Ovary (tissue), 9 donors: Measurements from ENCODE around the gene MYF6. TPM values are rescaled to one million over a fixed set of nuclear protein-coding genes. Genes with fewer than 3 reads are reported as not detected.

ENCODE experiments used
- DNase-seq, 5 donors: peaks; one replicate each; pipeline ENCODE4 v3.0.0-alpha.2; 2019 to 2020
- H3K27ac ChIP-seq, 2 donors: fragments of 200-600 bp; one replicate each; pipeline versions ENCODE4 v1.5.1 to v1.8.0; 2019 to 2022
- H3K27me3 ChIP-seq: fragments of 200-600 bp; one replicate; pipeline ENCODE4 v1.8.0; 2022
- H3K36me3 ChIP-seq: fragments of 200-600 bp; sonication (generic); one replicate; pipeline ENCODE4 v1.5.1; 2019
- H3K4me1 ChIP-seq: one replicate; pipeline ENCODE4 v1.8.1; 2013; ENCODE audit warnings: mild to moderate bottlenecking, moderate library complexity; ENCODE audit not compliant: insufficient read depth
- H3K4me3 ChIP-seq: fragments of 200-600 bp; sonication (generic); one replicate; pipeline ENCODE4 v1.5.1; 2017
- H3K9me3 ChIP-seq, 2 donors: fragments of 200-600 bp in 1 of 2; sonication (generic) in 1 of 2; one replicate each; pipeline versions ENCODE4 v1.5.1 to v1.8.1; 2013 to 2019; ENCODE audit warnings: mild to moderate bottlenecking in 1 of 2, moderate library complexity in 1 of 2
- CTCF ChIP-seq, 3 donors: fragments of 450-650 bp in 2 of 3; fragments of 200-600 bp in 1 of 3; IDR thresholded peaks; one replicate each; pipeline versions ENCODE4 v1.5.1 to v1.8.0; 2016 to 2022; ENCODE audit warnings: antibody characterized with exemption in 3 of 3, mild to moderate bottlenecking in 1 of 3
- EP300 ChIP-seq: sonication (generic); formaldehyde crosslinking; IDR thresholded peaks from one replicate; pipeline ENCODE4 v1.6.1; 2017; ENCODE audit warnings: antibody characterized with exemption
- POLR2A ChIP-seq: fragments of 450-650 bp; IDR thresholded peaks from one replicate; pipeline ENCODE4 v1.6.1; 2017; ENCODE audit warnings: antibody characterized with exemption, mild to moderate bottlenecking, moderate library complexity
- WGBS, 3 donors: extraction: QIAGEN DNeasy Blood & Tissue Kit in 1 of 3; methylation state at CpG; one replicate each; pipeline versions ENCODE4 v1.1.5 to v1.1.7; 2013 to 2017; 5-methylcytosine and 5-hydroxymethylcytosine counted together
- intact Hi-C, 4 donors: fragments of 100-400 bp; cut with DNase I; formaldehyde crosslinking; loops; one replicate each; pipeline versions ENCODE4 v1.11.0 to v1.15.1; 2022 to 2023
- polyA plus RNA-seq, 2 donors: library from polyadenylated mRNA; stranded (reverse); fragments of 200-250 nt in 1 of 2; fragments of 350-450 nt in 1 of 2; fragmentation: Illumina TruSeq in 1 of 2; extraction: RNeasy Lipid Tissue Mini Kit (QIAGEN cat#74804) in 1 of 2; gene quantifications; one replicate each; pipeline ENCODE4 v1.2.3, GENCODE V29; 2013 to 2014
- total RNA-seq, 7 donors: library from RNA; depleted of rRNA in 2 of 7; stranded (reverse); fragments of >200 nt in 2 of 7; fragmentation: NEBNext Ultra II Directional in 3 of 7; extraction: Animal tissue kit (Norgen Biotek cat#: 25700) in 3 of 7; gene quantifications; one replicate each; pipeline versions ENCODE4 v1.1.0 to v1.2.4, GENCODE V29; 2016 to 2023
- donor health status: DM: no; HTN: no; CAD: no; lungs with moderate emphysema.
- donor health status: DM: no; HTN: no; CAD: no.
- donor health status: Bipolar disorder and iron deficiency.
- donor health status: DM: yes; HTN: yes; CAD: no.
- donor health status: DM: no; HTN: no; CAD: no.
- donor health status: DM: yes; HTN: yes; CAD: no.

The MYF6 gene
- total and polyA plus RNA-seq, 9 donors: not detected

- Histone ChIP-seq H3K27me3 (no peaks in the 10 kb centered on the region), H3K27ac (no peak overlapping the region), H3K4me3 (no peak overlapping the region), H3K9me3 (peaks cover 0 to 4% of the 10 kb centered on the region in 2 donors), H3K4me1 (no peaks in the 10 kb centered on the region), H3K36me3 (no peaks in the 10 kb centered on the region)
- intact Hi-C loops: no loop called here
- no peak for DNase-seq
- TF ChIP-seq CTCF (IDR thresholded peaks at IDR 0.05) (no peak), EP300 (no peak)
- 66 to 77% (median 75%) methylated on average over 1 of the region's 1 CpG for WGBS, 3 donors
Measured at GRCh38 chr12:80711866-80712265, 4.4 kb downstream of the MYF6 start.

- Histone ChIP-seq H3K36me3 (no peaks in the 10 kb centered on the region), H3K4me3 (no peak overlapping the region), H3K9me3 (peaks cover 0 to 4% of the 10 kb centered on the region in 2 donors), H3K27me3 (no peaks in the 10 kb centered on the region), H3K27ac (no peak overlapping the region), H3K4me1 (no peaks in the 10 kb centered on the region)
- intact Hi-C loops: no loop called here
- no peak for DNase-seq
- TF ChIP-seq POLR2A: no peak
- TF ChIP-seq CTCF (IDR thresholded peaks at IDR 0.05): no peak
- TF ChIP-seq EP300: no peak
Measured at GRCh38 chr12:80712866-80713265, 5.4 kb downstream of the MYF6 start.

GRCh38 chr12:80713419-80713818 lies 6.0 kb downstream of the MYF6 start:
- no peaks in the 10 kb centered on the region for H3K4me1 ChIP-seq
- TF ChIP-seq CTCF (IDR thresholded peaks at IDR 0.05) (no peak), POLR2A (no peak), EP300 (no peak)
- H3K27ac ChIP-seq: no peak overlapping the region
- no peaks in the 10 kb centered on the region for H3K27me3 ChIP-seq
- no peak for DNase-seq
- H3K36me3 ChIP-seq: no peaks in the 10 kb centered on the region
- H3K9me3 ChIP-seq: peaks cover 0 to 3% of the 10 kb centered on the region in 2 donors
- WGBS, 3 donors: 85 to 89% (median 86%) methylated on average over 4 of the region's 4 CpGs
- intact Hi-C loops: no loop called here
- H3K4me3 ChIP-seq: no peak overlapping the region

GRCh38 chr12:80714055-80714454 lies 6.6 kb downstream of the MYF6 start:
- Histone ChIP-seq H3K4me3 (no peak overlapping the region), H3K4me1 (no peaks in the 10 kb centered on the region), H3K27me3 (no peaks in the 10 kb centered on the region), H3K36me3 (no peaks in the 10 kb centered on the region), H3K27ac (no peak overlapping the region), H3K9me3 (no peaks in the 10 kb centered on the region)
- TF ChIP-seq POLR2A (no peak), CTCF (IDR thresholded peaks at IDR 0.05) (no peak), EP300 (no peak)
- intact Hi-C loops: no loop called here
- 22 to 33% (median 33%) methylated on average over 16 of the region's 16 CpGs for WGBS, 3 donors
- no peak for DNase-seq

GRCh38 chr12:80714846-80715245 lies 7.4 kb downstream of the MYF6 start:
- TF ChIP-seq POLR2A (no peak), CTCF (IDR thresholded peaks at IDR 0.05) (no peak), EP300 (no peak)
- Histone ChIP-seq H3K36me3 (no peaks in the 10 kb centered on the region), H3K4me3 (no peak overlapping the region), H3K9me3 (no peaks in the 10 kb centered on the region), H3K27ac (no peak overlapping the region), H3K27me3 (no peaks in the 10 kb centered on the region), H3K4me1 (no peaks in the 10 kb centered on the region)
- intact Hi-C loops: no loop called here
- whole genome bisulfite sequencing, 3 donors: 80 to 91% (median 80%) methylated on average over 3 of the region's 3 CpGs
- no peak for DNase-seq
